K562 (cell line): ENCODE measurements around the gene POLDIP3. TPM values are rescaled to one million over a fixed set of nuclear protein-coding genes. Genes with fewer than 3 reads are reported as not detected.

Source experiments
- ATAC-seq: fragments of 200-7000 bp; cut with Tn5 transposase; 3 replicates; pipeline ENCODE4 v1.9.1; 2020; ENCODE audit warnings: moderate library complexity
- BruUV-seq: library from RNA; stranded (reverse); fragments of 400-500 nt; replicated peaks from 2 replicates; lab custom pipeline; 2021; lab: Mats Ljungman, UMichigan
- CTCF ChIA-PET: fragments of 300-600 bp; formaldehyde crosslinking; extraction: SDS; loops from one replicate; lab custom pipeline; 2021; ENCODE audit warnings: low intra/inter-chr PET ratio; lab: Yijun Ruan, JAX
- POLR2A ChIA-PET: fragments of 300-600, 350-650 bp; sonication (Branson Sonifier 250); formaldehyde crosslinking; extraction: SDS; loops from one replicate; lab custom pipeline; 2021; ENCODE audit warnings: antibody characterized with exemption, inconsistent platforms; lab: Yijun Ruan, JAX
- DNase-seq, 4 experiments: peaks; one replicate each; pipeline versions ENCODE4 v3.0.0 to v3.0.0-alpha.2; 2011 to 2018; ENCODE audit warnings: low spot score in 3 of 4, mixed read lengths in 3 of 4; ENCODE audit errors: extremely low read depth in 1 of 4
- FAIRE-seq: peaks from 2 replicates; lab custom pipeline; 2011; peaks lifted over from hg19 to GRCh38; lab: Jason Lieb, UNC
- H2AFZ ChIP-seq: 2 replicates; pipeline ENCODE4 v1.6.0; 2011; ENCODE audit warnings: low read depth, low read length, control low read depth, inconsistent platforms
- H3K27ac ChIP-seq: fragments of 200-600 bp; 3 replicates; pipeline ENCODE4 v1.8.0; 2011; ENCODE audit warnings: low read depth, mild to moderate bottlenecking, control low read depth, inconsistent platforms, low read length, moderate library complexity, mixed read lengths; ENCODE audit errors: extremely low read depth
- H3K27me3 ChIP-seq, 2 experiments: fragments of 300-600 bp in 1 of 2; 2 replicates in 1 of 2; 3 replicates in 1 of 2; pipeline versions ENCODE4 v1.6.0 to v1.8.0; 2011; ENCODE audit warnings: inconsistent platforms in 2 of 2, low read length in 2 of 2, mild to moderate bottlenecking in 1 of 2, mixed read lengths in 1 of 2, moderate library complexity in 1 of 2; ENCODE audit not compliant: control insufficient read depth in 2 of 2, insufficient read depth in 2 of 2
- H3K36me3 ChIP-seq: fragments of 300-600 bp; 3 replicates; pipeline ENCODE4 v1.8.0; 2011; ENCODE audit warnings: mild to moderate bottlenecking, low read length, inconsistent platforms; ENCODE audit not compliant: control insufficient read depth, insufficient read depth
- H3K4me1 ChIP-seq, 2 experiments: fragments of 200-600 bp in 1 of 2; replicated peaks in 1 of 2; 2 replicates in 1 of 2; 3 replicates in 1 of 2; pipeline versions ENCODE4 v1.5.1 to v1.8.0; 2011; ENCODE audit warnings: inconsistent platforms in 2 of 2, low read length in 2 of 2, mild to moderate bottlenecking in 1 of 2, mixed read lengths in 1 of 2, moderate library complexity in 1 of 2; ENCODE audit not compliant: control insufficient read depth in 2 of 2, insufficient read depth in 2 of 2
- H3K4me2 ChIP-seq: 2 replicates; pipeline ENCODE4 v1.6.1; 2011; ENCODE audit warnings: low read length, control low read depth, inconsistent platforms, mixed read lengths; ENCODE audit not compliant: insufficient read depth
- H3K4me3 ChIP-seq: fragments of 200-600 bp; sonication (generic), shearing (Covaris generic); 2 replicates; pipeline ENCODE4 v1.5.1; 2016; ENCODE audit warnings: control low read depth, inconsistent platforms
- H3K79me2 ChIP-seq: fragments of 200-600 bp; 3 replicates; pipeline ENCODE4 v1.8.0; 2011; ENCODE audit warnings: low read length, inconsistent platforms; ENCODE audit not compliant: control insufficient read depth, insufficient read depth
- H3K9ac ChIP-seq, 2 experiments: 2 replicates each; pipeline versions ENCODE4 v1.6.0 to v1.6.1; 2011; ENCODE audit warnings: low read depth in 2 of 2, low read length in 2 of 2, control low read depth in 1 of 2, inconsistent platforms in 1 of 2, mild to moderate bottlenecking in 1 of 2, mixed read lengths in 1 of 2; ENCODE audit not compliant: insufficient read depth in 1 of 2
- H3K9me1 ChIP-seq: one replicate; pipeline ENCODE4 v1.6.0; 2011; ENCODE audit warnings: inconsistent platforms, mild to moderate bottlenecking, low read length, moderate library complexity; ENCODE audit not compliant: control insufficient read depth, insufficient read depth
- H3K9me3 ChIP-seq: replicated peaks from 2 replicates; pipeline ENCODE4 v1.5.1; 2011; ENCODE audit warnings: low read depth, low read length, inconsistent platforms; ENCODE audit not compliant: control insufficient read depth, insufficient read depth
- H4K20me1 ChIP-seq: replicated peaks from 2 replicates; pipeline ENCODE4 v1.6.1; 2011; ENCODE audit warnings: low read length, inconsistent platforms, mixed read lengths; ENCODE audit not compliant: control insufficient read depth, insufficient read depth
- MCM3 ChIP-seq: fragments of 450-650 bp; IDR thresholded peaks from 2 replicates; pipeline ENCODE4 v1.6.1; 2016
- POLR2G ChIP-seq: fragments of 200-400 bp; formaldehyde crosslinking; IDR thresholded peaks from 2 replicates; pipeline ENCODE4 v1.6.1; 2017; ENCODE audit warnings: low read depth, mild to moderate bottlenecking, antibody characterized with exemption, low read length, moderate library complexity
- WGBS: fragments of 100-300 bp; shearing (Covaris generic); methylation state at CpG from one replicate; pipeline ENCODE4 v1.1.6; 2016; ENCODE audit warnings: low coverage, mixed read lengths; ENCODE audit not compliant: insufficient coverage; ENCODE audit errors: missing lambda C conversion rate; 5-methylcytosine and 5-hydroxymethylcytosine counted together
- in situ Hi-C: fragments of 300-500 bp; cut with MboI; formaldehyde crosslinking; loops from 4 replicates; pipeline ENCODE4 v1.15.0; 2018; ENCODE audit warnings: inconsistent platforms, mixed read lengths
- intact Hi-C: fragments of 100-400 bp; cut with micrococcal nuclease; formaldehyde crosslinking; loops from 2 replicates; pipeline ENCODE4 v1.14.2; 2022
- polyA plus RNA-seq, 8 experiments: library from polyadenylated mRNA; depleted of rRNA in 4 of 8; stranded (reverse) in 5 of 8; unstranded in 3 of 8; fragments of >200 nt; fragmentation: Nextera tagmentation in 2 of 8; fragmentation: Illumina TruSeq in 1 of 8; extraction: Ambion mirVana in 2 of 8; extraction: Trizol in 1 of 8; gene quantifications; 2 replicates each; pipeline versions ENCODE4 v1.2.1 to v1.2.3, GENCODE V29; 2011 to 2014; ENCODE audit warnings: inconsistent platforms in 1 of 8, missing spikeins in 1 of 8
- total RNA-seq, 7 experiments: library from RNA; depleted of rRNA in 6 of 7; stranded (reverse); fragments of >200 nt in 6 of 7; fragmentation: Illumina TruSeq in 2 of 7; extraction: Trizol in 2 of 7; gene quantifications; 2 replicates each; pipeline versions ENCODE4 v1.2.1 to v1.2.3, GENCODE V29; 2011 to 2021; ENCODE audit warnings: low replicate concordance in 1 of 7

The POLDIP3 gene
- total and polyA plus RNA-seq, 9 of the 15 experiments (the other 6 are each of a cell fraction or from before 2014, with no cell fraction given), result 14.3 to 53.0 (median 26.3) TPM

DNA sequence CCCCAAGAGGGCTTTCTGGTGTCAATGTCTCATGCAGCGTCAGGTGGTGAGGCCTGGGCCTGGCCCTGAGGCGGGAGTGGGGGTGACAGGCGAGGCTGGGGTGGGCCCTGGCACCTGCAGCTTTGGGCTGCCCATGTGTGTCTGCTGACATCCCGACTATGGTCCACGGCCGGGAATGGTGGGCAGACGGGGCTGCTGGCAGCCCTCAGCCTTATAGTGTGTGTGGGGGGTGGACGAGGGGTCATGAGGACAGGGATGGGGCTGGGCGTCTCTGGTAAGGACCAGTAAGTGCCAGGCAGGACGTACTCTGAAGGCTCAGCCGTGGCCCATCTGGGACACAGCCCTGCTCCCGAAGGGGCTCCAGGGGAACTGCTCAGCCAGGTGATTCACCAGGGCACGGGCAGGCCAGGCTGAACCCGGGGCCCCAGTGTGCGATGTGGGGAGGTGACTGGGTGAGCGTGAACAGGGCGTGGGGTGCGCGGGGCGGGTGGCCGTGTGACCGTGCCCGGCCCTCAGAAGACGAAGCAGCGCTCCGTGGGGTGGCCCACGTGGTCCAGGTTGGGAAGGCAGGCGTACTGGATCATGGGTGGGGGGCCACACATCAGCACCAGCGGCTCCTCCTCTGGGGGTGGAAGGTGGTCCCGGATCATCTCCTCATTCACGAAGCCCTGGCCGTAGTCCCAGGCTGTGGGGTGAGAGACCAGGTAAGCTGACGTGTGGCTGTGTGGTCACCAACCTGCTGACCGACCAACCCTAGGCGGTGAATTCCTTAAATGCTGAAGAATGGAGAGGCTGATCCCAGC lies 4.8 kb upstream of the POLDIP3 start:
- no peaks in the 10 kb centered on the region for H4K20me1 ChIP-seq
- H3K27me3 ChIP-seq, result no peaks in the 10 kb centered on the region
- ChIA-PET CTCF (no interaction called here), POLR2A (no interaction called here)
- H3K36me3 ChIP-seq, result peaks cover 29% of the 10 kb centered on the region; the same call in 1 of the 3 replicates
- H3K9ac ChIP-seq, result peak overlapping the region in 1 of 2 experiments; percentile 58; a peak in 1 of 4 replicates
- TF ChIP-seq MCM3 (no peak), POLR2G (0 out of 2 replicates have a peak, but pooled peaks have one; percentile 18)
- peaks cover 21 to 59% of the 10 kb centered on the region in 2 experiments; a peak in 4 of 5 replicates for H3K4me1 ChIP-seq
- WGBS, result 97% methylated on average over 9 of the region's 35 CpGs
- no peak for FAIRE-seq
- no peak for ATAC-seq
- no peak overlapping the region; the same call in 2 of the 3 replicates for H3K27ac ChIP-seq
- H3K4me2 ChIP-seq, result no peak overlapping the region
- DNase-seq, result no peak
- peaks cover 4% of the 10 kb centered on the region for H3K9me1 ChIP-seq
- no peaks in the 10 kb centered on the region for H3K9me3 ChIP-seq
- no peak overlapping the region for H2AFZ ChIP-seq
- H3K4me3 ChIP-seq, result no peak overlapping the region
- in situ Hi-C loops, result no loop called here
- TSS peak; percentile 39 for BruUV-seq
- intact Hi-C loops, result loop anchor here (10.0 kb wide), 1 partner anchor 75 kb away; no protein-coding TSS in a partner anchor
- H3K79me2 ChIP-seq, result peaks cover 1% of the 10 kb centered on the region; the same call in 1 of the 3 replicates
